PC-9 (cell line): ENCODE results near the gene RCAN1. TPM values are rescaled to one million over a fixed set of nuclear protein-coding genes. Genes with fewer than 3 reads are reported as not detected.

Source experiments
- BruUV-seq: library from RNA; stranded (reverse); fragments of 400-500 nt; replicated peaks from 2 replicates; lab custom pipeline; 2021; lab: Mats Ljungman, UMichigan
- CTCF ChIA-PET: fragments of 300-600 bp; sonication (Branson Sonifier 250); formaldehyde crosslinking; loops from one replicate; lab custom pipeline; 2022; ENCODE audit warnings: antibody characterized with exemption; lab: Charles Lee
- POLR2A ChIA-PET: fragments of 300-600 bp; sonication (Branson Sonifier 250); formaldehyde crosslinking; loops from one replicate; lab custom pipeline; 2022; ENCODE audit warnings: antibody characterized with exemption; ENCODE audit not compliant: unreplicated experiment; lab: Charles Lee
- DNase-seq, 2 experiments: peaks; one replicate each; pipeline versions ENCODE4 v3.0.0 to v3.0.0-alpha.2; 2015 to 2022; ENCODE audit warnings: mixed read lengths in 1 of 2
- H2AFZ ChIP-seq: fragments of 200-600 bp; sonication (generic); 2 replicates; pipeline ENCODE4 v1.8.1; 2017; ENCODE audit warnings: antibody characterized with exemption
- H3F3A ChIP-seq: fragments of 200-600 bp; sonication (generic); 2 replicates; pipeline ENCODE4 v1.8.1; 2017; ENCODE audit warnings: antibody characterized with exemption, mild to moderate bottlenecking, low read depth; ENCODE audit not compliant: insufficient read depth
- H3K27ac ChIP-seq: fragments of 200-600 bp; sonication (generic); 2 replicates; pipeline ENCODE4 v1.6.1; 2016; ENCODE audit warnings: mixed run types
- H3K27me3 ChIP-seq: fragments of 200-600 bp; sonication (generic); 2 replicates; pipeline ENCODE4 v1.6.1; 2016; ENCODE audit warnings: low read depth, mixed run types; ENCODE audit not compliant: insufficient read depth
- H3K36me3 ChIP-seq: fragments of 200-600 bp; sonication (generic); 2 replicates; pipeline ENCODE4 v1.6.1; 2016; ENCODE audit warnings: low read depth, mixed run types
- H3K4me1 ChIP-seq: fragments of 200-600 bp; sonication (generic); replicated peaks from 2 replicates; pipeline ENCODE4 v1.6.1; 2016; ENCODE audit warnings: mixed run types; ENCODE audit not compliant: insufficient read depth
- H3K4me2 ChIP-seq: fragments of 200-600 bp; sonication (generic); 2 replicates; pipeline ENCODE4 v1.6.1; 2017; ENCODE audit warnings: mixed run types
- H3K4me3 ChIP-seq: fragments of 200-600 bp; sonication (generic); 2 replicates; pipeline ENCODE4 v1.6.1; 2016; ENCODE audit warnings: mixed run types
- H3K79me2 ChIP-seq: fragments of 200-600 bp; sonication (generic); 2 replicates; pipeline ENCODE4 v1.6.1; 2017; ENCODE audit warnings: low read depth, mixed run types
- H3K9me2 ChIP-seq: fragments of 200-600 bp; sonication (generic); 2 replicates; pipeline ENCODE4 v1.8.1; 2017; ENCODE audit warnings: mild to moderate bottlenecking; ENCODE audit not compliant: insufficient read depth
- H3K9me3 ChIP-seq: fragments of 200-600 bp; sonication (generic); 2 replicates; pipeline ENCODE4 v1.8.1; 2016; ENCODE audit warnings: low read depth; ENCODE audit not compliant: insufficient read depth
- H4K20me1 ChIP-seq: fragments of 200-600 bp; sonication (generic); 2 replicates; pipeline ENCODE4 v1.8.1; 2017; ENCODE audit not compliant: insufficient read depth
- CTCF ChIP-seq: fragments of 200-600 bp; sonication (generic); conservative IDR thresholded peaks from 2 replicates; pipeline ENCODE4 v1.6.1; 2017; ENCODE audit warnings: mixed run types, antibody characterized with exemption, mild to moderate bottlenecking, moderate library complexity
- EZH2 ChIP-seq: fragments of 200-600 bp; sonication (generic); IDR thresholded peaks from 2 replicates; pipeline ENCODE4 v1.8.0; 2017; ENCODE audit warnings: antibody characterized with exemption, low read depth
- intact Hi-C: fragments of 100-400 bp; cut with micrococcal nuclease; formaldehyde crosslinking; loops from one replicate; pipeline ENCODE4 v1.10.0; 2022; ENCODE audit not compliant: unreplicated experiment
- total RNA-seq: library from RNA; stranded (reverse); gene quantifications from 2 replicates; pipeline ENCODE4 v1.2.3, GENCODE V29; 2021

RCAN1 gene
- total RNA-seq, 1 experiment from 2014 or later = 7.2 TPM

GRCh38 chr21:34625030-34625593 is 10.2 kb upstream of the RCAN1 start:
- H3K4me1 ChIP-seq = no peaks in the 10 kb centered on the region
- BruUV-seq = no TSS peak
- ChIA-PET CTCF (no interaction called here), POLR2A (no interaction called here)
- H3K9me3 ChIP-seq = no peaks in the 10 kb centered on the region
- no peaks in the 10 kb centered on the region for H3K79me2 ChIP-seq
- H3K4me2 ChIP-seq = no peak overlapping the region
- no peaks in the 10 kb centered on the region for H3K36me3 ChIP-seq
- no peaks in the 10 kb centered on the region for H3K9me2 ChIP-seq
- TF ChIP-seq EZH2 = no peak
- TF ChIP-seq CTCF = no peak
- no peak overlapping the region for H3K27ac ChIP-seq
- no peak overlapping the region for H3K4me3 ChIP-seq
- no peaks in the 10 kb centered on the region for H3K27me3 ChIP-seq
- H2AFZ ChIP-seq = no peak overlapping the region
- H3F3A ChIP-seq = no peaks in the 10 kb centered on the region
- H4K20me1 ChIP-seq = no peaks in the 10 kb centered on the region
- intact Hi-C loops = no loop called here
- no peak for DNase-seq

GRCh38 chr21:34623516-34623915 is 8.6 kb upstream of the RCAN1 start:
- POLR2A ChIA-PET = no interaction called here
- Histone ChIP-seq H4K20me1 (no peaks in the 10 kb centered on the region), H2AFZ (no peak overlapping the region), H3K4me1 (no peaks in the 10 kb centered on the region), H3K27me3 (no peaks in the 10 kb centered on the region), H3K4me3 (no peak overlapping the region), H3F3A (no peaks in the 10 kb centered on the region), H3K36me3 (no peaks in the 10 kb centered on the region), H3K27ac (no peak overlapping the region), H3K9me3 (no peaks in the 10 kb centered on the region), H3K4me2 (no peak overlapping the region), H3K9me2 (no peaks in the 10 kb centered on the region), H3K79me2 (no peaks in the 10 kb centered on the region)
- no peak for DNase-seq
- intact Hi-C loops = no loop called here
- CTCF ChIA-PET = no interaction called here
- BruUV-seq = no TSS peak
- TF ChIP-seq EZH2 = no peak
- TF ChIP-seq CTCF = no peak

DNA sequence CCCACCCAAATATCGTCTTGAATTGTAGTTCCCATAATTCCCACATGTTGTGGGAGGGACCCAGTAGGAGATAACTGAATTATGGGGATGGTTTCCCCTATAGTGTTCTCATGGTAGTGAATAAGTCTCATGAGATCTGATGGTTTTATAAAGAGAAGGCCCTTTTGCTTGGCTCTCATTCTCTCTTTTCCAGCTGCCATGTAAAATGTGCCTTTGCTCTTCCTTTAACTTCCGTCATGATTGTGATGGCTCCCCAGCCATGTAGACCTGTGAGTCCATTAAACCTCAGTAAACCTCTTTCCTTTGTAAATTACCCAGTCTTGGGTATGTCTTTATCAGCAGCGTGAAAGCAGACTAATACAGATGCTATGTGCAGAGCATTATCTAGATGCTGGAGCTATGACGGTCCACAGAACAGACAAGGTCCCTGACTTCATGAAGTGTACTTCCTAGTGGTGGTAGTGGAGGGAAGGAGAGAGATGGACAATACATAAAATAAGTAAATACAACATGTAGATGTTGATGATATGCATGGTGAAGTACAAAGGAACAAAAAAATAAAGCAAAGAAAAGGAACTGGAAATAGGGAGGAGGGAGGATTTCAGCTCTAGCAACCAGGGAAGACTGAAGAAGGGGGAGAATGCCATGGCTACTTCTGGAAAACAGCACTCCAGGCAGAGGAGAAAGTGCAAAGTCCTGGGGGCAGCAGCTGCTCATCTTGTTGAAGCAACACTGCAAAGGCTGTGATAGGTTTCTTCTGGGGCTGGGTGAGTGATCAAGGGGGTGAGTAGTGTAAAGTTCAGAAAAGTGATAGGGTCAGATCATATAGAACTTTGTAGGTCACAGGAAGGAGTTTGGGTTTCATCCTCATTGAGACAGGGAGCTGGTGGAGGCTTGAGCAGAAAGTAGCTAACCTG is 6.8 kb upstream of the RCAN1 start:
- Histone ChIP-seq H2AFZ (no peak overlapping the region), H3K9me2 (no peaks in the 10 kb centered on the region), H3K4me1 (no peaks in the 10 kb centered on the region), H3K27me3 (no peaks in the 10 kb centered on the region), H3K9me3 (no peaks in the 10 kb centered on the region), H3K4me3 (no peak overlapping the region), H4K20me1 (no peaks in the 10 kb centered on the region), H3K27ac (no peak overlapping the region), H3F3A (no peaks in the 10 kb centered on the region), H3K79me2 (no peaks in the 10 kb centered on the region), H3K4me2 (no peak overlapping the region), H3K36me3 (no peaks in the 10 kb centered on the region)
- BruUV-seq = no TSS peak
- no peak for TF ChIP-seq CTCF
- TF ChIP-seq EZH2 = no peak
- intact Hi-C loops = no loop called here
- POLR2A ChIA-PET = no interaction called here
- CTCF ChIA-PET = no interaction called here
- no peak for DNase-seq
